A549 (cell line): ENCODE data around the gene TRIM7.

Source experiments
- CHD2 ChIP-seq: fragments of 150-350 bp; IDR thresholded peaks from 2 replicates; pipeline ENCODE4 v1.6.1; 2014; ENCODE audit warnings: low read length; ENCODE audit not compliant: partially characterized antibody
- CTCF ChIP-seq: fragments of >200 bp; sonication (Bioruptor Twin); formaldehyde crosslinking; IDR thresholded peaks from 3 replicates; pipeline ENCODE4 v1.5.1; 2016
- FOSL2 ChIP-seq, 2 experiments: fragments of 450-650 bp in 1 of 2; fragments of >200 bp in 1 of 2; sonication (Bioruptor Twin) in 1 of 2; formaldehyde crosslinking; IDR thresholded peaks; 2 replicates each; pipeline versions ENCODE4 v1.5.0 to v1.6.1; 2016 to 2020; ENCODE audit warnings: mild to moderate bottlenecking in 1 of 2, moderate library complexity in 1 of 2
- KDM1A ChIP-seq: fragments of 200-600 bp; sonication (generic); IDR thresholded peaks from 2 replicates; pipeline ENCODE4 v1.6.1; 2016; ENCODE audit warnings: low read depth, mild to moderate bottlenecking
- KDM5A ChIP-seq: fragments of 200-600 bp; sonication (generic); IDR thresholded peaks from 2 replicates; pipeline ENCODE4 v1.6.1; 2016; ENCODE audit warnings: antibody characterized with exemption, mild to moderate bottlenecking
- POLR2A ChIP-seq: IDR thresholded peaks from 2 replicates; pipeline ENCODE4 v1.6.1; 2012; ENCODE audit warnings: mild to moderate bottlenecking, low read length
- RFX5 ChIP-seq: fragments of 450-650 bp; IDR thresholded peaks from 2 replicates; pipeline ENCODE4 v1.7.1; 2014; ENCODE audit warnings: antibody characterized with exemption, mild to moderate bottlenecking, moderate library complexity
- RNF2 ChIP-seq: fragments of 200-600 bp; sonication (generic); IDR thresholded peaks from 2 replicates; pipeline ENCODE4 v1.6.1; 2016; ENCODE audit warnings: low read depth, mild to moderate bottlenecking, antibody characterized with exemption, moderate library complexity, borderline replicate concordance
- ZC3H11A ChIP-seq: fragments of 450-650 bp; IDR thresholded peaks from 2 replicates; pipeline ENCODE4 v1.6.1; 2014; ENCODE audit warnings: antibody characterized with exemption, mild to moderate bottlenecking
- ZFP36 ChIP-seq: fragments of 450-650 bp; IDR thresholded peaks from 2 replicates; pipeline ENCODE4 v1.6.1; 2014; ENCODE audit warnings: borderline replicate concordance; ENCODE audit not compliant: partially characterized antibody
- TF ChIP-seq, protein P1 (sequence below): IDR thresholded peaks from 2 replicates; pipeline ENCODE4 v1.6.1; 2012; ENCODE audit warnings: low read depth, borderline replicate concordance
- TF ChIP-seq, protein P2 (sequence below): fragments of 450-650 bp; IDR thresholded peaks from 2 replicates; pipeline ENCODE4 v1.6.1; 2014; ENCODE audit warnings: antibody characterized with exemption

DNA sequence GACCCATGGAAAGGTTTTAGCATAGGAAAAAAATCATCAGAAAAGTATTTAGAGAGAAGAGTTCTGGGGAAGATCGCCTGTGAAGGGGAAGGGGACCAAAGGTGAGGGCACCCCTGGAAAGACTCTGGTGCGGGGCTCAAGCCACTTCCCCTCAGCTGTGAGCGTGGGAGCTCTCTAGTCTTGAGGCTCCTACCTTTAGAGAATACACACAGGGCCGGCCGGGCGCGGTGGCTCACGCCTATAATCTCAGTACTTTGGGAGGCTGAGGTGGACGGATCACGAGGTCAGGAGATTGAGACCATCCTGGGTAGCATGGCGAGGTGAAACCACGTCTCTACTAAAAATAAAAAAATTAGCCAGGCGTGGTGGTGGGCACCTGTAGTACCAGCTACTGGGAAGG is 25.0 kb upstream of the TRIM7 start:
- TF ChIP-seq KDM1A (no peak), ZFP36 (no peak), RFX5 (no peak), ZC3H11A (no peak), FOSL2 (IDR thresholded peaks at IDR 0.05) (no peak), FOSL2 (CRISPR knock-in tag; IDR thresholded peaks at IDR 0.05) (no peak), CHD2 (no peak), CTCF (no peak), KDM5A (no peak), POLR2A (no peak), RNF2 (no peak)
- TF ChIP-seq, protein P1, sequence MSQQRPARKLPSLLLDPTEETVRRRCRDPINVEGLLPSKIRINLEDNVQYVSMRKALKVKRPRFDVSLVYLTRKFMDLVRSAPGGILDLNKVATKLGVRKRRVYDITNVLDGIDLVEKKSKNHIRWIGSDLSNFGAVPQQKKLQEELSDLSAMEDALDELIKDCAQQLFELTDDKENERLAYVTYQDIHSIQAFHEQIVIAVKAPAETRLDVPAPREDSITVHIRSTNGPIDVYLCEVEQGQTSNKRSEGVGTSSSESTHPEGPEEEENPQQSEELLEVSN, result no peak
- TF ChIP-seq, protein P2, sequence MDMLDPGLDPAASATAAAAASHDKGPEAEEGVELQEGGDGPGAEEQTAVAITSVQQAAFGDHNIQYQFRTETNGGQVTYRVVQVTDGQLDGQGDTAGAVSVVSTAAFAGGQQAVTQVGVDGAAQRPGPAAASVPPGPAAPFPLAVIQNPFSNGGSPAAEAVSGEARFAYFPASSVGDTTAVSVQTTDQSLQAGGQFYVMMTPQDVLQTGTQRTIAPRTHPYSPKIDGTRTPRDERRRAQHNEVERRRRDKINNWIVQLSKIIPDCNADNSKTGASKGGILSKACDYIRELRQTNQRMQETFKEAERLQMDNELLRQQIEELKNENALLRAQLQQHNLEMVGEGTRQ, result no peak
